Stimulated activated effector memory CD8-positive, alpha-beta T cell treated with anti-CD3 and anti-CD28 coated beads, Interleukin-12 subunit alpha, Interleukin-12 subunit beta, amount 100 ng/mL, for 72 hours (primary cell): ENCODE data around the gene FHOD1.
A peak's percentile ranks its signal among the peaks of the same experiment; 100 is the strongest.

Experiments
- ATAC-seq: fragments of 150-1000 bp; cut with Tn5 transposase; 2 replicates; pipeline ENCODE4 v1.10.0; 2021
- DNase-seq, 2 donors: peaks; one replicate each; pipeline ENCODE4 v3.0.0; 2021 to 2022; ENCODE audit warnings: low spot score in 2 of 2
- H3K27ac Mint-ChIP-seq: one replicate; pipeline ENCODE4 v1.8.0; 2022; ENCODE audit warnings: mild to moderate bottlenecking, mixed read lengths
- H3K36me3 Mint-ChIP-seq: one replicate; pipeline ENCODE4 v1.8.0; 2022; ENCODE audit warnings: mild to moderate bottlenecking, mixed read lengths
- H3K4me1 Mint-ChIP-seq: one replicate; pipeline ENCODE4 v1.8.0; 2022; ENCODE audit warnings: mixed read lengths
- H3K4me3 Mint-ChIP-seq: one replicate; pipeline ENCODE4 v1.8.0; 2022; ENCODE audit warnings: mild to moderate bottlenecking, mixed read lengths
- H3K9me3 Mint-ChIP-seq: one replicate; pipeline ENCODE4 v1.8.0; 2022; ENCODE audit warnings: mixed read lengths

The FHOD1 gene

GRCh38 chr16:67246081-67246755, 1.1 kb downstream of the FHOD1 start:
- H3K4me3 Mint-ChIP-seq: peak overlapping the region; percentile 86
- peaks cover 26% of the 10 kb centered on the region for H3K36me3 Mint-ChIP-seq
- DNase-seq (peak; percentile 50 to 87), ATAC-seq (peak; percentile 32)
- H3K4me1 Mint-ChIP-seq: peaks cover 56% of the 10 kb centered on the region
- peak overlapping the region; percentile 98 for H3K27ac Mint-ChIP-seq
- H3K9me3 Mint-ChIP-seq: no peaks in the 10 kb centered on the region

DNA sequence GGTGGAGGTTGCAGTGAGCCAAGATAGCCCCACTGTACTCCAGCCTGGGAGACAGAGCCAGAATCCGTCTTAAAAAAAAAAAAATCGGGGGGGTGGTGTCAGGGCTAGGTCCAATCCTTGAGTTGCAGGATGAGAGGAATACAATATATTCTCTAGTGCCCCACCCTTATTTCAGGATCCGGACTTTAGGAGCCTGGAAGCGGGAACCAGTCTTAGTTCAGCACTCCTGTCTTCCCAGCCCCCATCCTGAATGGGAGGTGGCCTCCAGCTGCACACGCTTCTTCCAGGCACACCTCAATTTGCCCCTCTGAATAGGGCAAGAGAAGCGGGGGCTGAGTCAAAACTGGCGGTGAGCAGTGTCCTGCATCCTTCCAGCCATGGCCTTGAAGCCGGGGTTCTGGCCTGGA, 1.6 kb downstream of the FHOD1 start:
- DNase-seq: no peak
- peaks cover 30% of the 10 kb centered on the region for H3K36me3 Mint-ChIP-seq
- H3K27ac Mint-ChIP-seq: peak overlapping the region; percentile 98
- H3K4me1 Mint-ChIP-seq: peaks cover 61% of the 10 kb centered on the region
- H3K4me3 Mint-ChIP-seq: peak overlapping the region; percentile 86
- ATAC-seq: no peak
- no peaks in the 10 kb centered on the region for H3K9me3 Mint-ChIP-seq

GRCh38 chr16:67245186-67245585, 2.1 kb downstream of the FHOD1 start:
- Mint-ChIP-seq H3K4me1 (peaks cover 62% of the 10 kb centered on the region), H3K9me3 (no peaks in the 10 kb centered on the region), H3K4me3 (peak overlapping the region; percentile 86), H3K36me3 (peaks cover 34% of the 10 kb centered on the region), H3K27ac (peak overlapping the region; percentile 98)
- DNase-seq: no peak
- no peak for ATAC-seq

DNA sequence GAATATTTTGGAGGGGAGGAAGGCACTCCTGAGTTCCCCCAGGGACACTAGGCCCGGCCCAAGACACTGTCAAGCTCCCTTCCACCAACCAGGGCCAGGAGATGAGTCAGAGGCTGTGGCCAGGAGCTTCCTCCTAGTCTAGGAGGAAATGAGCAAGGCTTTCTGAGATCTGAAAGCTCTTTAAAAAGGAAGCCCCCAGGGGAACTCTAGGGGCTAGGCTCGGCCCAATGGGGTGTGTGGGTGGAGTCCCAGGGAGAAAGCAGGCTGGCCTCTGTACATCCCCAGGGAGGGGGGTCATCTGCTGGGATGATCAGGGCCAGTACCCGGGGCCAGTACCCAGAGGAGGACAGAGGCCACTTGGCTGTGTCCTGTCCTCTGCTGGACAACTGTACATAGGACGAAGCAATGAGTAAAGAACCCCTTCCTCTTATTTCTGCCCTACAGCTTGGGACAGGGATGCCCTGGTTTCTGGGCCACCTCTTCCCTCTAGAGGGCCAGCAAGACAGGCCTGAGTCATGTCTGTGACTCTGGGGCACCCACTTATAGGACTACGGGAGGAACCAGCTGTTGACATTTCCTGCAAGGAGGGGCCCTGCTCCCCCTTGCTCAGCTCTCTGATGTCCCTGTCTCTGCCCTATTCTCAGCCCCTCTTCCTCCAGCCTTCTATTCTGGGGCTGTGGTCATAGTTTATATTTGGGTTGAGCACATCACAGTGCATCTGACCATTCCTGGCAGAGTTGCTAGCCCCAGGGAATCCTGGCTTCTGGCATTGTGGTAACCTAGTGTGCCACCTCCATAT, 2.7 kb downstream of the FHOD1 start:
- DNase-seq (peak; percentile 56 to 88), ATAC-seq (peak; percentile 79)
- Mint-ChIP-seq H3K4me1 (peaks cover 56% of the 10 kb centered on the region), H3K4me3 (peak overlapping the region; percentile 86), H3K27ac (peak overlapping the region; percentile 98), H3K36me3 (peaks cover 40% of the 10 kb centered on the region), H3K9me3 (no peaks in the 10 kb centered on the region)

- Mint-ChIP-seq H3K9me3 (no peaks in the 10 kb centered on the region), H3K36me3 (peaks cover 51% of the 10 kb centered on the region), H3K4me3 (peak overlapping the region; percentile 86), H3K27ac (peak overlapping the region; percentile 98), H3K4me1 (peaks cover 50% of the 10 kb centered on the region)
- ATAC-seq (no peak), DNase-seq (no peak)
These were observed 3.8 kb downstream of the FHOD1 start for GRCh38 chr16:67243481-67243880.

- ATAC-seq: no peak
- Mint-ChIP-seq H3K4me1 (peaks cover 47% of the 10 kb centered on the region), H3K4me3 (no peak overlapping the region), H3K27ac (peak overlapping the region; percentile 90), H3K36me3 (peaks cover 58% of the 10 kb centered on the region), H3K9me3 (no peaks in the 10 kb centered on the region)
- no peak for DNase-seq
These were observed 5.0 kb downstream of the FHOD1 start for GRCh38 chr16:67242138-67242730.

- H3K9me3 Mint-ChIP-seq: no peaks in the 10 kb centered on the region
- ATAC-seq (no peak), DNase-seq (no peak)
- H3K27ac Mint-ChIP-seq: peak overlapping the region; percentile 90
- H3K36me3 Mint-ChIP-seq: peaks cover 68% of the 10 kb centered on the region
- H3K4me3 Mint-ChIP-seq: peak overlapping the region; percentile 25
- H3K4me1 Mint-ChIP-seq: peaks cover 54% of the 10 kb centered on the region
These were observed 6.0 kb downstream of the FHOD1 start for GRCh38 chr16:67241008-67241900.

- H3K4me3 Mint-ChIP-seq: no peak overlapping the region
- H3K4me1 Mint-ChIP-seq: peaks cover 59% of the 10 kb centered on the region
- no peaks in the 10 kb centered on the region for H3K9me3 Mint-ChIP-seq
- H3K36me3 Mint-ChIP-seq: peaks cover 75% of the 10 kb centered on the region
- ATAC-seq (no peak), DNase-seq (no peak)
- H3K27ac Mint-ChIP-seq: peak overlapping the region; percentile 90
These were observed 6.8 kb downstream of the FHOD1 start for GRCh38 chr16:67240506-67240905.

DNA sequence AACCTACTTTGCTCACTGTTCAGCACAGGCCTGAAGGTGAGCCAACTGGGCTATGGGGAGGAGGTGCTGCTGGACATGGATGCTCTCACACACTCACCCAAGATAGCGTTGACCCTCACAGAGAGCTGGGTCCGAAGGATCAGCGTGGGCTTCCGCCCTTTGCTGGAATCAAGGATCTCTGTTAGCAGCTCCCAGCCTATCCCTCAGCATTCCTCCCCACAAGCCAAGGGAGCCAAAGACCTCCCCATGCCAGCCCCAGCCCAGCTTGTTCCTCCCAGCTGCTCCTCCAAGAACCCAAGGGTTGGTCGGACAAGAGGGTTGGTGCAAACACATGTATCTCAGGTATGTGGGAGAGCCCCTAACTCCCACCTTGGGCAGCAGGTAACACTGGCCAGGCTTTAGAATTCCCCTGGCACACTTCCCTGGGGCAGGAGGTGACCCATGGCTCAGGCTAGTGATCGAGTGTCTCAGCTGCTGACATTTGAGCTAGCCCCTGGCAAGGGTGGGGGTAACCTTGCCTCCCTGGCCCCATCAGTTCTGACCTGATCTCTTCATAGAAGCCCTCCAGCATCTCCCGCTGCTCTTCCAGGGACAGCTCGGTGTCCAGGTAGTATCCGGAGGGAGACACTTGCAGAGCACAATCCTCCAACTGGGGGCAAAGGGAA, 8.3 kb downstream of the FHOD1 start:
- Mint-ChIP-seq H3K36me3 (peaks cover 77% of the 10 kb centered on the region), H3K27ac (peak overlapping the region; percentile 50)

GRCh38 chr16:67238278-67238575, 9.1 kb downstream of the FHOD1 start:
- Mint-ChIP-seq H3K4me3 (no peak overlapping the region), H3K9me3 (no peaks in the 10 kb centered on the region), H3K4me1 (peaks cover 43% of the 10 kb centered on the region), H3K36me3 (peaks cover 84% of the 10 kb centered on the region), H3K27ac (peak overlapping the region; percentile 50)
- DNase-seq (no peak), ATAC-seq (no peak)

More for the DNA sequence above, 8.3 kb downstream of the FHOD1 start:
- Mint-ChIP-seq H3K9me3 (no peaks in the 10 kb centered on the region), H3K4me1 (peaks cover 44% of the 10 kb centered on the region), H3K4me3 (no peak overlapping the region)
- ATAC-seq: no peak
- DNase-seq: no peak

DNA sequence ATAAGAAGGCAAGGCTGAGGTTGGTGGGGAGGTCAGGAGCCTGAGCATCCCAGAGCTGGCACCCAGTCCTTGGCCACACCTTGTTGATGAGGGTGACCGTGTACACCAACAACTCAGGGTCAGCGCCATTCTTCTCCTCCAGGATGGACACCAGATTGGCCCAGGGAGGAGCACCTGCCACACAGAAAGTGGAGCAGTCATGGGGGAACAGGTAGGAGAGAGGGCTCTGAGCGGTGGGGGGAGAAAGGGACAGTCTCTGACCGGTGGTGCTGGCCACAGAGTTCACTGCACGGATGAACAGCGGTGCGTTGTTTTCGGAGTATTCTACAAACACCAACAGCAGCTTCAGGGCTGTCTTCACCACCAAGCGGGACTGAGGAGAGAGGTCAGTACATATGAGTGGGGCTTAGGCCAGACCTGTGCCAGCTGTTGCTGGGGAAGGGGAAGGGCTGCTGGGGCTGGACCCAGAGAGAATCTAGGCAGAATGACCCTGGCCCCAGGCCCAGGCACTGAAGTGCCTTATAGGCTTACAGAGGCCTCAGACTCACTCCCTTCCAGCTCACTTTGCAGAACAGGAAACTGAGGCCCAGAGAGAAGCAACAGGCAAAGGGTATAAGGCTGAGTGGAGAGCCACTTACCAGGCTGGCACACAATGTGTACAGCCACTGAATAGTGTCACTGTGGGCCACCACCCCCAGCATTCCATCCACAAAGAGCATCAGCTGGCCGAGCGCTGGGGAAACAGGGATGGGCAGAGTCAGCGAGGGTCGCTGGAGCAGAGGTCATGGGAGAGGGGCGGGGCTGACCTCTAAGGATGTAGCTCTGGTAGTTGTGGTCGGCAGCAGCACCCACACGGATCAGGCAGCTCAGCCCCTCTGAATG, 9.6 kb downstream of the FHOD1 start:
- Mint-ChIP-seq H3K4me1 (peaks cover 41% of the 10 kb centered on the region), H3K4me3 (no peak overlapping the region), H3K36me3 (peaks cover 90% of the 10 kb centered on the region), H3K9me3 (no peaks in the 10 kb centered on the region), H3K27ac (peak overlapping the region; percentile 50)
- no peak for ATAC-seq
- DNase-seq: no peak

DNA sequence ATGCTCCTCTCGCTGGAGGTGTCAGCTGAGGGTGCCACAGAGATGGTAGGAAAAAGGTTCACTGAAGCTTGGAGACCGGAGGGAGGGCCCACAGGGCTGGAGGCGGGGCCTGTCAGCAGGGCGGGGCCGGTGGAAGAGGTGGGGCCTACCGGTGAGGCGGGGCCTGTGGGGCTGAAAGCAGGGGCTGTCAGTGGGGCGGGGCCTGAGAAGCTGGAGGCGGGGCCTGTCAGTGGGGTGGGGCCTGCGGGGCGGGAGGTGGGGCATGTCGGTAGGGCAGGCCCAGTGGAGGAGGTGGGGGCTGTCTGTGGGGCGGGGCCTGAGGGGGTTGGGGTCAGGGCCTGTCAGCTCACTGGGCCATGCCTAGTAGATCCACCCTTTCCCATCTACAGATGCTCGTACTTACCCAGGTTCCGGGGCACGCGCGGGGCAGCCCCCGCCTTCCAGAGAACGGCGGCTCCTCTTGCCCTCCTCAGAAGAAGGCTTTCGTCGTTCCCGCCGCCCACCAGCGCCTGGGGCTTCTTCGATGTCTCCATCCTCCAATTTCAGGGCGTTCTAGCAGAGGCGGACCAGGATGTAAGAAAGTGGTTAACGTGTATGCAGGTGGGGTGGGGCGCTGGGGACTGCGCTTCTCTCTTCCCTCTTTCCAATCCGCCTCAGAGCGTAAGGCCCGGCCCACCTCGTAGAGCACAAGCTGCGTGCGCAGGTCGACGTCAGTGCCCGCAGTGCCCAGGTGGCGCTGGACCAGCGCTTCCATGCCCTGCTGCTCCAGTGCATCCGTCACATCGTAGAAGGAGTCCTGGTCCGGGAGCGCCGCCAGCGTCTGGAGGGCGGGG, 10.5 kb downstream of the FHOD1 start:
- Mint-ChIP-seq H3K27ac (peak overlapping the region; percentile 83), H3K9me3 (no peaks in the 10 kb centered on the region), H3K36me3 (peaks cover 98% of the 10 kb centered on the region), H3K4me1 (peaks cover 36% of the 10 kb centered on the region), H3K4me3 (peak overlapping the region; percentile 51)
- ATAC-seq (peak; percentile 81), DNase-seq (peak; percentile 76 to 92)
